HepG2 (cell line): ENCODE data around the gene NCOA3. TPM values are rescaled to one million over a fixed set of nuclear protein-coding genes. Genes with fewer than 3 reads are reported as not detected.
A peak's percentile ranks its signal among the peaks of the same experiment; 100 is the strongest.

Experiments
- DNMT1 ChIP-seq: sonication (generic); formaldehyde crosslinking; IDR thresholded peaks from 2 replicates; pipeline ENCODE4 v1.5.1; 2020; ENCODE audit warnings: mild to moderate bottlenecking, missing genetic modification reagents
- KDM5A ChIP-seq: fragments of 200-600 bp; sonication (generic); IDR thresholded peaks from 2 replicates; pipeline ENCODE4 v1.7.0; 2018; ENCODE audit warnings: antibody characterized with exemption, mild to moderate bottlenecking, low read length, borderline replicate concordance
- KLF13 ChIP-seq: sonication (generic); formaldehyde crosslinking; IDR thresholded peaks from 2 replicates; pipeline ENCODE4 v1.4.0; 2020; ENCODE audit warnings: mild to moderate bottlenecking, missing genetic modification reagents
- PCBP2 ChIP-seq: fragments of 200-400 bp; formaldehyde crosslinking; optimal IDR thresholded peaks from 2 replicates; pipeline ENCODE3; 2018; ENCODE audit warnings: low read length, low read depth; ENCODE audit not compliant: poor library complexity, severe bottlenecking
- POLR2AphosphoS2 ChIP-seq: IDR thresholded peaks from 2 replicates; pipeline ENCODE4 v1.6.1; 2011; ENCODE audit warnings: low read depth, low read length, improper control_type of control experiment
- RARA ChIP-seq: IDR thresholded peaks from 2 replicates; pipeline ENCODE4 v1.6.1; 2016; ENCODE audit warnings: missing genetic modification reagents, missing compliant biosample characterization
- SKI ChIP-seq: fragments of 450-650 bp; IDR thresholded peaks from one replicate; pipeline ENCODE4 v1.6.1; 2018; ENCODE audit warnings: mild to moderate bottlenecking; ENCODE audit not compliant: partially characterized antibody
- SMARCC2 ChIP-seq: fragments of 450-650 bp; IDR thresholded peaks from 2 replicates; pipeline ENCODE4 v1.6.1; 2017; ENCODE audit warnings: antibody characterized with exemption, mild to moderate bottlenecking
- SPEN ChIP-seq: sonication (generic); formaldehyde crosslinking; IDR thresholded peaks from 2 replicates; pipeline ENCODE4 v1.5.1; 2020; ENCODE audit warnings: low read depth, mild to moderate bottlenecking, missing genetic modification reagents
- ZFP36L1 ChIP-seq: sonication (generic); formaldehyde crosslinking; IDR thresholded peaks from 2 replicates; pipeline ENCODE4 v1.8.0; 2022; ENCODE audit warnings: mild to moderate bottlenecking, missing genetic modification reagents, moderate library complexity
- ZNF383 ChIP-seq: sonication (generic); formaldehyde crosslinking; IDR thresholded peaks from 2 replicates; pipeline ENCODE4 v1.4.0; 2020; ENCODE audit warnings: missing genetic modification reagents, mild to moderate bottlenecking, borderline replicate concordance
- ZNF431 ChIP-seq: sonication (generic); formaldehyde crosslinking; IDR thresholded peaks from 2 replicates; pipeline ENCODE4 v1.9.0; 2022; ENCODE audit warnings: missing genetic modification reagents, low read depth, mild to moderate bottlenecking, borderline replicate concordance
- ZNF879 ChIP-seq: sonication (generic); formaldehyde crosslinking; IDR thresholded peaks from 2 replicates; pipeline ENCODE4 v1.8.1; 2023; ENCODE audit warnings: missing genetic modification reagents
- polyA plus RNA-seq, 8 experiments: library from polyadenylated mRNA; depleted of rRNA in 3 of 8; stranded (reverse) in 7 of 8; unstranded in 1 of 8; fragments of >200 nt; fragmentation: Illumina TruSeq in 4 of 8; extraction: Trizol in 4 of 8; gene quantifications; 2 replicates each; pipeline versions ENCODE4 v1.2.1 to v1.2.3, GENCODE V29; 2011 to 2016; ENCODE audit warnings: low read depth in 4 of 8, missing spikeins in 1 of 8, mixed read lengths in 1 of 8; ENCODE audit not compliant: insufficient read depth in 1 of 8
- total RNA-seq, 5 experiments: library from RNA; depleted of rRNA; stranded (reverse); fragments of >200 nt; fragmentation: Illumina TruSeq; extraction: Trizol; gene quantifications; 2 replicates each; pipeline ENCODE4 v1.2.3, GENCODE V29; 2016; ENCODE audit warnings: low read depth in 1 of 5
- TF ChIP-seq, protein P1 (sequence below): sonication (generic); formaldehyde crosslinking; IDR thresholded peaks from 2 replicates; pipeline ENCODE4 v1.4.0; 2020; ENCODE audit warnings: mild to moderate bottlenecking, missing genetic modification reagents
- TF ChIP-seq, protein P2 (sequence below): sonication (generic); formaldehyde crosslinking; IDR thresholded peaks from 2 replicates; pipeline ENCODE4 v1.4.0; 2020; ENCODE audit warnings: missing genetic modification reagents
- TF ChIP-seq, protein P3 (sequence below): sonication (generic); formaldehyde crosslinking; IDR thresholded peaks from 2 replicates; pipeline ENCODE4 v1.4.0; 2020; ENCODE audit warnings: mild to moderate bottlenecking, low read depth, missing genetic modification reagents
- TF ChIP-seq, protein P4 (sequence below), 2 experiments: sonication (generic) in 1 of 2; formaldehyde crosslinking in 1 of 2; IDR thresholded peaks; 2 replicates each; pipeline versions ENCODE4 v1.4.0 to v1.6.1; 2018 to 2020; ENCODE audit warnings: missing genetic modification reagents in 2 of 2, borderline replicate concordance in 1 of 2, low read depth in 1 of 2, mild to moderate bottlenecking in 1 of 2, missing biosample characterization in 1 of 2

Gene NCOA3
- total and polyA plus RNA-seq, 2 of the 13 experiments (the other 11 are each of a cell fraction or from before 2014, with no cell fraction given), result 35.0 to 56.8 TPM

DNA sequence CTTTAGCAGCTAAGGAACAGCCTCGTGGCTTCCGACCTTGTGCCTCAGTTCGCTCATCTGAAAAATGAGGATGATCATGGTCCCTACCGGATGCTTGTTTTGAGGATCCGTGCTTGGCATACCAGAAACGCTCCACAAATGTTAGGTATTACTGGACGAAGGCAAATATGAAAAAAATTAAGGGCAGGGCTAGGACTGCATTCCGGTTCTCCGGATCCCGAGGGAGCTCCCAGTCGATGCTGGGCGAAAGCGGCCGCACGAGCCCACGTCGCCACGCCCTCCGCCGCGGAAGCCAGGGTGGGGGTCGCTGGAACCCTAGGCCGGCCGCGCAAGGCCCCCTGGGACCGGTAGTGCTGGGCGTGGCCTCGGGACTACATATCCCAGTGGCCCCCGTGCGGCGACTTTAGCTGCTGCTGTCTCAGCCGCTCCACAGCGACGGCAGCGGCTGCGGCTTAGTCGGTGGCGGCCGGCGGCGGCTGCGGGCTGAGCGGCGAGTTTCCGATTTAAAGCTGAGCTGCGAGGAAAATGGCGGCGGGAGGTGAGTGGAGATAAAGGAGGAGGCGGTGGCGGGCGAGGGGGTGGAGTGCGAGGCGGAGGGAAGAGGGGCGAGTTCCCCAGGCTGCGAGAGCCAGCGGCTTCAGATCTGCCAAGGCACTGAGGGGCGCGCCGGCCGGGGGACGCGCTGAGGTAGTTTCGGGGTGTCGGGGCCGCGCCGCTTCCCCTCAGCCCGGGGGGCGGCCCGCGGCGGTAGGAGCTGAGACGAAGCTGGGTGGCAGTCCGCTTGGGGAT lies at the start of gene NCOA3 (continued):
- TF ChIP-seq, protein P1, sequence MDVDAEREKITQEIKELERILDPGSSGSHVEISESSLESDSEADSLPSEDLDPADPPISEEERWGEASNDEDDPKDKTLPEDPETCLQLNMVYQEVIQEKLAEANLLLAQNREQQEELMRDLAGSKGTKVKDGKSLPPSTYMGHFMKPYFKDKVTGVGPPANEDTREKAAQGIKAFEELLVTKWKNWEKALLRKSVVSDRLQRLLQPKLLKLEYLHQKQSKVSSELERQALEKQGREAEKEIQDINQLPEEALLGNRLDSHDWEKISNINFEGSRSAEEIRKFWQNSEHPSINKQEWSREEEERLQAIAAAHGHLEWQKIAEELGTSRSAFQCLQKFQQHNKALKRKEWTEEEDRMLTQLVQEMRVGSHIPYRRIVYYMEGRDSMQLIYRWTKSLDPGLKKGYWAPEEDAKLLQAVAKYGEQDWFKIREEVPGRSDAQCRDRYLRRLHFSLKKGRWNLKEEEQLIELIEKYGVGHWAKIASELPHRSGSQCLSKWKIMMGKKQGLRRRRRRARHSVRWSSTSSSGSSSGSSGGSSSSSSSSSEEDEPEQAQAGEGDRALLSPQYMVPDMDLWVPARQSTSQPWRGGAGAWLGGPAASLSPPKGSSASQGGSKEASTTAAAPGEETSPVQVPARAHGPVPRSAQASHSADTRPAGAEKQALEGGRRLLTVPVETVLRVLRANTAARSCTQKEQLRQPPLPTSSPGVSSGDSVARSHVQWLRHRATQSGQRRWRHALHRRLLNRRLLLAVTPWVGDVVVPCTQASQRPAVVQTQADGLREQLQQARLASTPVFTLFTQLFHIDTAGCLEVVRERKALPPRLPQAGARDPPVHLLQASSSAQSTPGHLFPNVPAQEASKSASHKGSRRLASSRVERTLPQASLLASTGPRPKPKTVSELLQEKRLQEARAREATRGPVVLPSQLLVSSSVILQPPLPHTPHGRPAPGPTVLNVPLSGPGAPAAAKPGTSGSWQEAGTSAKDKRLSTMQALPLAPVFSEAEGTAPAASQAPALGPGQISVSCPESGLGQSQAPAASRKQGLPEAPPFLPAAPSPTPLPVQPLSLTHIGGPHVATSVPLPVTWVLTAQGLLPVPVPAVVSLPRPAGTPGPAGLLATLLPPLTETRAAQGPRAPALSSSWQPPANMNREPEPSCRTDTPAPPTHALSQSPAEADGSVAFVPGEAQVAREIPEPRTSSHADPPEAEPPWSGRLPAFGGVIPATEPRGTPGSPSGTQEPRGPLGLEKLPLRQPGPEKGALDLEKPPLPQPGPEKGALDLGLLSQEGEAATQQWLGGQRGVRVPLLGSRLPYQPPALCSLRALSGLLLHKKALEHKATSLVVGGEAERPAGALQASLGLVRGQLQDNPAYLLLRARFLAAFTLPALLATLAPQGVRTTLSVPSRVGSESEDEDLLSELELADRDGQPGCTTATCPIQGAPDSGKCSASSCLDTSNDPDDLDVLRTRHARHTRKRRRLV (CRISPR knock-in tag), result peak; percentile 98
- TF ChIP-seq, protein P2, sequence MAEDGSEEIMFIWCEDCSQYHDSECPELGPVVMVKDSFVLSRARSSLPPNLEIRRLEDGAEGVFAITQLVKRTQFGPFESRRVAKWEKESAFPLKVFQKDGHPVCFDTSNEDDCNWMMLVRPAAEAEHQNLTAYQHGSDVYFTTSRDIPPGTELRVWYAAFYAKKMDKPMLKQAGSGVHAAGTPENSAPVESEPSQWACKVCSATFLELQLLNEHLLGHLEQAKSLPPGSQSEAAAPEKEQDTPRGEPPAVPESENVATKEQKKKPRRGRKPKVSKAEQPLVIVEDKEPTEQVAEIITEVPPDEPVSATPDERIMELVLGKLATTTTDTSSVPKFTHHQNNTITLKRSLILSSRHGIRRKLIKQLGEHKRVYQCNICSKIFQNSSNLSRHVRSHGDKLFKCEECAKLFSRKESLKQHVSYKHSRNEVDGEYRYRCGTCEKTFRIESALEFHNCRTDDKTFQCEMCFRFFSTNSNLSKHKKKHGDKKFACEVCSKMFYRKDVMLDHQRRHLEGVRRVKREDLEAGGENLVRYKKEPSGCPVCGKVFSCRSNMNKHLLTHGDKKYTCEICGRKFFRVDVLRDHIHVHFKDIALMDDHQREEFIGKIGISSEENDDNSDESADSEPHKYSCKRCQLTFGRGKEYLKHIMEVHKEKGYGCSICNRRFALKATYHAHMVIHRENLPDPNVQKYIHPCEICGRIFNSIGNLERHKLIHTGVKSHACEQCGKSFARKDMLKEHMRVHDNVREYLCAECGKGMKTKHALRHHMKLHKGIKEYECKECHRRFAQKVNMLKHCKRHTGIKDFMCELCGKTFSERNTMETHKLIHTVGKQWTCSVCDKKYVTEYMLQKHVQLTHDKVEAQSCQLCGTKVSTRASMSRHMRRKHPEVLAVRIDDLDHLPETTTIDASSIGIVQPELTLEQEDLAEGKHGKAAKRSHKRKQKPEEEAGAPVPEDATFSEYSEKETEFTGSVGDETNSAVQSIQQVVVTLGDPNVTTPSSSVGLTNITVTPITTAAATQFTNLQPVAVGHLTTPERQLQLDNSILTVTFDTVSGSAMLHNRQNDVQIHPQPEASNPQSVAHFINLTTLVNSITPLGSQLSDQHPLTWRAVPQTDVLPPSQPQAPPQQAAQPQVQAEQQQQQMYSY (CRISPR knock-in tag), result peak; percentile 61; the same call in 1 of the 2 replicates
- peak; percentile 97 for TF ChIP-seq SKI
- TF ChIP-seq ZNF431 (CRISPR knock-in tag), result peak; percentile 97
- TF ChIP-seq SMARCC2, result no peak
- TF ChIP-seq, protein P3, sequence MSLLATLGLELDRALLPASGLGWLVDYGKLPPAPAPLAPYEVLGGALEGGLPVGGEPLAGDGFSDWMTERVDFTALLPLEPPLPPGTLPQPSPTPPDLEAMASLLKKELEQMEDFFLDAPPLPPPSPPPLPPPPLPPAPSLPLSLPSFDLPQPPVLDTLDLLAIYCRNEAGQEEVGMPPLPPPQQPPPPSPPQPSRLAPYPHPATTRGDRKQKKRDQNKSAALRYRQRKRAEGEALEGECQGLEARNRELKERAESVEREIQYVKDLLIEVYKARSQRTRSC (CRISPR knock-in tag), result no peak
- peak; percentile 99 for TF ChIP-seq ZFP36L1 (CRISPR knock-in tag)
- TF ChIP-seq ZNF383 (CRISPR knock-in tag), result no peak; the same call in 1 of the 2 replicates
- peak; percentile 64 for TF ChIP-seq KDM5A
- TF ChIP-seq POLR2AphosphoS2, result no peak
- TF ChIP-seq PCBP2, result no peak
- peak; percentile 94 for TF ChIP-seq SPEN (CRISPR knock-in tag)
- TF ChIP-seq DNMT1 (CRISPR knock-in tag), result peak; percentile 57
- peak; percentile 74 for TF ChIP-seq RARA (CRISPR knock-in tag)
- TF ChIP-seq, protein P4, sequence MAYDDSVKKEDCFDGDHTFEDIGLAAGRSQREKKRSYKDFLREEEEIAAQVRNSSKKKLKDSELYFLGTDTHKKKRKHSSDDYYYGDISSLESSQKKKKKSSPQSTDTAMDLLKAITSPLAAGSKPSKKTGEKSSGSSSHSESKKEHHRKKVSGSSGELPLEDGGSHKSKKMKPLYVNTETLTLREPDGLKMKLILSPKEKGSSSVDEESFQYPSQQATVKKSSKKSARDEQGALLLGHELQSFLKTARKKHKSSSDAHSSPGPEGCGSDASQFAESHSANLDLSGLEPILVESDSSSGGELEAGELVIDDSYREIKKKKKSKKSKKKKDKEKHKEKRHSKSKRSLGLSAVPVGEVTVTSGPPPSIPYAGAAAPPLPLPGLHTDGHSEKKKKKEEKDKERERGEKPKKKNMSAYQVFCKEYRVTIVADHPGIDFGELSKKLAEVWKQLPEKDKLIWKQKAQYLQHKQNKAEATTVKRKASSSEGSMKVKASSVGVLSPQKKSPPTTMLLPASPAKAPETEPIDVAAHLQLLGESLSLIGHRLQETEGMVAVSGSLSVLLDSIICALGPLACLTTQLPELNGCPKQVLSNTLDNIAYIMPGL (CRISPR knock-in tag; IDR thresholded peaks at IDR 0.05; ENCODE audit: borderline replicate concordance in 1 of 2, low read depth in 1 of 2), result peak; percentile 98 to 99
- peak; percentile 58 for TF ChIP-seq ZNF879
- peak; percentile 73; the same call in 1 of the 2 replicates for TF ChIP-seq KLF13 (CRISPR knock-in tag)
